DOHH2 (cell line): Measurements from ENCODE around the gene FAM200C.

Experiments
- CTCF ChIP-seq: fragments of 200-600 bp; sonication (generic); IDR thresholded peaks from one replicate; pipeline ENCODE4 v1.5.1; 2014; ENCODE audit warnings: antibody characterized with exemption, mild to moderate bottlenecking, low read depth, low read length; ENCODE audit not compliant: poor library complexity, severe bottlenecking
- EZH2phosphoT487 ChIP-seq: fragments of 200-600 bp; sonication (generic); IDR thresholded peaks from 2 replicates; pipeline ENCODE4 v1.6.1; 2017; ENCODE audit warnings: borderline replicate concordance, mild to moderate bottlenecking, antibody characterized with exemption, low read length, moderate library complexity, mixed read lengths

DNA sequence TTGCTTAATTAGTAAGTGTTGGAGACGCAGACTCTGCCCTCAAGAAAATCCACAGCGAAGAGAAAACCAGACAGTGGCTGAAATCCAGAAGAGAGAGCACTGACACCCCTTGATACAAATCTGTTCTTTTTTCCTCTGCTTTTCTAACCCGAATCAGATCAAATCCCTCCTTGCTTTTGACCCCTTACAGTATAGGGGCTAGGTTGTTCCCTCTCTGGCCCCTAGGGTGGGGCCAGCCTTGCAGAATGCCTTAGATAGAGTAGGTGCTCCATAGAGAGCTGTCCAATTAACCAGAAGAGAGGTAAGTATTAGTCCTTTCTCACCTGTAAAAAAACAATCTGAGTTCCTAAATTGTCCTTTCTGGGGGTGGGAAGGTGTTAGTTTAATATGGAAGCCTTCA, 39.5 kb downstream of the FAM200C start:
- TF ChIP-seq CTCF (no peak), EZH2phosphoT487 (no peak)
